NB4 (cell line): ENCODE data around the gene PSMC1.

ENCODE experiments used
- CTCF ChIP-seq: IDR thresholded peaks from one replicate; pipeline ENCODE4 v1.5.1; 2012; ENCODE audit warnings: low read depth, low read length
- POLR2A ChIP-seq: IDR thresholded peaks from 2 replicates; pipeline ENCODE4 v1.6.1; 2011; ENCODE audit warnings: mild to moderate bottlenecking; ENCODE audit not compliant: insufficient read length; ENCODE audit errors: extremely low read depth

GRCh38 chr14:90242444-90242843, 13.9 kb upstream of the PSMC1 start:
- no peak for TF ChIP-seq CTCF
- no peak for TF ChIP-seq POLR2A
